ENCODE measurements around the gene CTNNA2.

The CTNNA2 gene

DNA sequence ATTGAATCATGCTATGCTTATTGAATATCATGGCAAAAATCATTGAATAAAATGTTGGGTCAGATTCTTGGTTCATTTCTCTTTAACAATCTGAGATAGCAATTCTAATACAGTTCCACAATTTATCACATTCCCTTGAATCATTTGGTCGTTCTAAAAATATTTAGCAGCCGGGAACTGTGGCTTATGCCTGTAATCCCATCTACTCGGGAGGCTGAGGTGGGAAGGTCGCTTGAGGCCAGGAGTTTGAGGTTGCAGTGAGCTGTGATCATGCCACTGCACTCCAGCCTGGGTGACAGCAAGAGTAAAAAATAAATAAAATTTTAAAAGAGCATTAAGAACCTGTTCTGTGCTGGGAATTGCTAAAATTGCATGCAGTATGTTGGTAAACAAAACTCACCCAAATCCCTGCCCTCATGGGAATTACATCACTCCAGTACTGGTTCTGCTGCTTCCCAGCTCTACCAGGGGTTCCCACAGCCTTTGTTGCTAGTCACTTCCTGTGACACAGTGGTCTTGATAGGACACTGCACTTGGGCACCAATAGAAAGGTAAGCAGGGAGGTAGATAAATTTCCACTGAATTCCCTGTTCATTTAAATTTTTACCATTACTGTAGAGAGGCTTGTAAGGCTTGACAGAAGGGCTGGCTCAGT is 200.4 kb downstream of the CTNNA2 start:
- no peak for DNase-seq (ENCODE audit: low read depth in 3 of 3)

DNA sequence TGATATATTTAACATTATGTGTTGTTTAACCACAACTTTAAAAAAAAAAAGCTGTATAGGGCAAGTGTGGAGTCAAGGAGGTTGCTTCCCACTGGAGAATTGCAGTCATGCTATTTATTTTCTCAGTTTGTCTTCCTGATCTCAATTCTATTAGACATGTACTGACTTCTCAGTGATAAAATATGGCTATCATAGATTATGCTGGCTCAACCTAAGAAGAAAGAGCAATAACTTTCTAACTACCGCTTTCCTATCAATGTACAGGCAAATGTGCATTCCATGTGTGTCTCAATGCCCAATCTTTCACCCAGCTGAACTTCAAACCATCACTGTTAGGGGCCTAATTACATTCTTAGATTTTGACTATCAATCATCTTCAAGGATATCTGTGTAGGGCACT is 201.4 kb downstream of the CTNNA2 start:
- no peak for DNase-seq (ENCODE audit: low read depth in 3 of 3)

DNA sequence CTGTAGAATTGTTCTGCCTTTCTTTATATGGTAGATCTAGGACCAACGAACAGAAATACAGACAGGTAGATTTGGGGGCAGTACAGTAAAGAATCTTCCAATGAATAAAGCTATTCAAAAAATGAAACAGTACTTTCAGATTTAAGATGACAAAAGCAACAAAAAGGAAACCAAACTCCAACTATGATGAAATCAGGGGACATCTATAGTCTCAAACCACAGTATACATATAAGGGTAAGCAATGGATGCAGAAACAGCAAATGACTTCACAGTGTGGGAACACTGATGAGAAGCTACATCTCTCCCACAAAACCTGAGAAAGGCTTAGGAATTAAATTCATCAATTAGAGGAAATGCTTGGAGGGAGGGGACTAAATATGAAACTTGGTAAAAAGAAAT is 202.5 kb downstream of the CTNNA2 start:
- DNase-seq (ENCODE audit: low read depth in 3 of 3): no peak

DNA sequence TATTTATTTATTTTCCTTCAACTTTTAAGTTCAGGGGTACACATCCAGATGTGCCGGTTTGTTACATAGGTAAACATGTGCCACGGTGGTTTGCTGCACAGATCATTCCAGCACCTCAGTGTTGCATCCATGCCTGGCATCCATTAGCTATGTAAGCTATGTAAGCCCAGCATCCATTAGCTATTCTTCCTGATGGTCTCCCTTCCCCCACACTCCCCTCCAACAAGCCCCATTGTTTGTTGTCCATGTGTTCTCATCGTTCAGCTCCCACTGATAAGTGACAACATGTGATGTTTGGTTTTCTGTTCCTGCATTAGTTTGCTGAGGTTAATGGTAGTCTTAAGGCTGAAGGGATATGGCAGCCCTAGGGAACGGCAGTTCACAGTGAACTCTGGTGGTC is 203.4 kb downstream of the CTNNA2 start:
- no peak for DNase-seq (ENCODE audit: low read depth in 3 of 3)

DNA sequence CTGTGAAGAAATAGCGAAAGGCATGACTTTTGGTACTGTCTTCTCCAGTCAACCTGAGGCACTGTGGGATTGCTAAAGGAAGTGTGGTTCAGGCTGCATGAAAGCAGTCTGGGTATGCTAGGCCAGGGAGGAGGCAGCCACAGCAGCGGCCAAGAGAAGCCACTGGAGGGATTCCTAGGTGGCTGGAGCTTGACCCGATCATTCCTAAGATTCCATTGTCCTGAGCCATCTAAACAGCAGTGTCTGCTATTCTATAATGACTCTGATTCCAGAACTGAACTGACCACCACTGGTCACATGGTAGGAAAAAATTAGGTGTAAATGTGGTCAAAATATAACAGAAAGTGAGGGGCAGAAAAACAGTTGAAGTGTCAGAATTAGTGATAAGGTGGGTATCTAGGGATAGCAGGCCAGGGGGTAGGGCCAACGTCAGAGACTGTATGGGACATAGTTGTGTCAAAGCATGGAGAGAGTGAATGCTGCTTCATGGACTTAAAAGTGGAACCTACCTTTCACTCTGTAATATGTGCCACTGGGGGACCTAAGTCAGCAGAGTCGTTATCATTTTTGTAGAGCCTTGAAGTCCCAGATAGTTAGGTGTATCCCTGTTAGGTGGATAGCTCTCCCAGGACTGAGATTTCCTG is 204.6 kb downstream of the CTNNA2 start:
- no peak for DNase-seq (ENCODE audit: low read depth in 3 of 3)

DNA sequence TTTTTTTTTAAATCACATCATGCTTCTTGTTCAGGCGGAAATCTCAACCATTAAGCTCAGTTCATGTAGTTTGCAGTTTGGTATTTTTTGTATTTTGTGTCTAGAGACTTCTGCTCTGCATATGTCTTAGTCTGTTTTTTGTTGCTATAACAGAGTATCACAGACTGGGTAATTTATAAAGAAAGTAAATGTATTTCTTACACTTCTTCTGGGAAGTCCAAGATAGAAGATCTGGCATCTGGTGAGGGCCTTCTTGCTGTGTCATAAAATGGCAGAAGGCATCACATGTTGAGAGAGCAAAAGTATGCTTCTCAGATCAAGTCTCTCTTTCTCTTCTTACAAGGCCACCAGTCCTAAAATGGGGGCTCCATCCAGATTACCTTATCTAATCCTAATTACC is 208.2 kb downstream of the CTNNA2 start:
- no peak for DNase-seq (ENCODE audit: low read depth in 3 of 3)

DNA sequence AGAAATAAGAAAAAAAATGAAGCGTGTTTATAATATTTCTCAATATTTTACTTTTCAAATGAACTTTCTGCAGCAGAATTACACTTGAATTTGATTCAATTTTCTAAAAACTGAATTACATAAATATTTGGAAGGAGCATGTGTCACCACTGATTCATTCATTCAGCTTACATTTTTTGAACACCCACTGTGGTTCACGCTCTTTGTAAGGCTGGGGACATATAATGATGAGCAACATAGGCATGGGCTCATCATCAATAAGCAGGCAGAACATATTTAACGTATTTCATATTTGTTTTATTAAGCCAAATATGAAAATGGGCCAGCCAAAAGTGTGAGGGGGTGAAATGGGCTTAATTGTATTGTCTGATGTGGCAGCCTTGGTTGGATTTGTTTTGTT is 209.1 kb downstream of the CTNNA2 start:
- no peak for DNase-seq (ENCODE audit: low read depth in 3 of 3)

DNA sequence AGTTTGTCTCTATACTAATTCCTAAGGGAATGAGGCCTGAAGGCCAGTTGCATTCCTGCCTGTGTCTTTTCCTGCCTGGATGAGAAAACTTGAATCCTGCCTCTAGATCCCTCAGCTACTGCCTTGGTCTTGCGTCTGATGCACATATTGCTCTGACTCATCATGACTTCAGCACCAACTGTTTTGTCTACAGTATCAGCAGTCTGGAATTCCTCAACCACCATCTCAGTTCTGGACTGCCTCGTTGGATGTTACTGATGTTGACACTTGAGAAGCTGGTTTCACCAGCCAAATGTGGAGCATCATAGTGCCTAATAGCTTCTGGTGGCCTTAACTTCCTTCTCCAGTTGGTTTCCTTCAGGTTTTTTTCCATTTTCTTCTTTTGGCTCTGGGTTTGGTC is 211.0 kb downstream of the CTNNA2 start:
- DNase-seq (ENCODE audit: low read depth in 3 of 3): no peak

DNA sequence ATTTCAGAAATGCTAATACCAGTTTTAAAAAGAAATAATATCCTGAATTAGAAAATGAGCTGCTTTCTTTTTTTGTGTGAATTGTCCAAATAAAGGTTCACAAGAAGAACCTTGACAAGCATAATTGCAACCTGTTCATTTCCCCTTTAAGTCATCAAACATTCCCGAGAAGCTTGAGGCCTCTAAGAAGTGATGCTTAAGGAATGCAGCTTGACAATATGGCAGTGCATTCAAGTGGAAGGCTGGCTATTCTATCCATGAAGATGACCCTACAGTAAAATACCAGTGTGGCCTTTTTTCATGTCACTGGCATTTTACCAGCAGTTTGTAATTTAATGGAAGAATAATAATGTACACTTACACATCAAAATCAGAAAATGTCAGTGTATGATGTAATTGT is 216.7 kb downstream of the CTNNA2 start:
- DNase-seq (ENCODE audit: low read depth in 3 of 3): no peak

DNA sequence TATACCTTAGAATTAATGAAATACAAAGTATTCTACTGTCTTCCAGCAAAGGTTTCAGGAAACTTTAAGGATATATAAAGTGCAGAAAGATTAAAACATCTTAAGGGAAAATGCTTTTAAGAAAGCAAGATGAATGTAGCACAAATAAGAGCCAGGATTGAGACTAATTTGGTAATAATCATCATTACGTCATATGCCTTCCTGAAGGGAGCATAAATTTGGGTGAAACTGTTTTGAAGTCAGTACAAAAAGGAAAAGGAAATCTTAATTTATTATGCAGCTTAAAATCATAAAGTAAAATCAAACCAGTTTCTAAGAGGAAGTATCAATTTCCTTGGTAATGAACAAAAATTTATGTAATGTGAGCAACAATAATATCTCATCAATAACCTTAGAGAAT is 221.7 kb downstream of the CTNNA2 start:
- DNase-seq (ENCODE audit: low read depth in 3 of 3): no peak

DNA sequence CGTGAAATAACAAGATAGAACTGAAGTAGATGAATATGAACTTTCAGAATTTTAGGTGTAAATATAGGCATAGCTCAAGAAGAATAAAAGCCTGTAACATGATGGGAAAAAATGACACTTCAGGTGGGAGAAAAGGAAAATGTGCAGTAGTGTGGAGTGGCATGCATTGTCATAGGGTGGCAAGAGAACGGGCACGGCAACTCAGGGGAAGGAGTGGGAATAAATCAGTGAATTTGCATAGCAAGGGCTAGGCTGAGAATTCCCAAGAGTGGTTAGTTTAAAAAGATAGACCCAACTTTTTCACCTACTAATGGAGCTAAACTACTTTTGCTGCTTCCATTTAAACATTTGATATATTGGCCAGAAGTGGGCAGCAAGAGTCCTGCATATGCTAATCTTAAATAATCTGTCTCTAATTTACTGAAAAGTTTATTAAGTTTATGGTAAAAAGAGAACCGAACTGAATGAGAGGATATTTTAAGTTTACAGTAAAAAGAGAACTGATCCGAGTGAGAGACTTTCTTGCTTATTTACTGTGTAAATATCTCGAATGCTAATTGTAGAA is 228.1 kb downstream of the CTNNA2 start:
- no peak for DNase-seq (ENCODE audit: low read depth in 3 of 3)

DNA sequence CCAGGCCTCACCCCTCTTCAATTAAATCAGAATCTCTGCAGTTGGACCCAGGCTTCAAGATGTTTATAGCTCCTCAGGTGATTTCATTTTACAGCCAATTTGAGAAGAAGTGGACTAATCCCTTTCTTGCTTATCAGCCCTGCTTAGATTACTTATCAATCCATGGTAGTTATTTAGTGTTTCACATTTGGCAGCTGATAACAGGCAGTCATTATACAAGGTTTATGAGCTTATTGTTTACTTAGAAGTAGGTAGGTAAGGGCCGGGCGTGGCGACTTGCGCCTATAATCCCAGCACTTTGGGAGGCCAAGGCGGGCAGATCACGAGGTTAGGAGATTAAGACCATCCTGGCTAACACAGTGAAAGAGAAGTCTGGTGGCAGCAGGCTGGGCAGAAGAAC is 237.5 kb downstream of the CTNNA2 start:
- no peak for DNase-seq (ENCODE audit: low read depth in 3 of 3)

DNA sequence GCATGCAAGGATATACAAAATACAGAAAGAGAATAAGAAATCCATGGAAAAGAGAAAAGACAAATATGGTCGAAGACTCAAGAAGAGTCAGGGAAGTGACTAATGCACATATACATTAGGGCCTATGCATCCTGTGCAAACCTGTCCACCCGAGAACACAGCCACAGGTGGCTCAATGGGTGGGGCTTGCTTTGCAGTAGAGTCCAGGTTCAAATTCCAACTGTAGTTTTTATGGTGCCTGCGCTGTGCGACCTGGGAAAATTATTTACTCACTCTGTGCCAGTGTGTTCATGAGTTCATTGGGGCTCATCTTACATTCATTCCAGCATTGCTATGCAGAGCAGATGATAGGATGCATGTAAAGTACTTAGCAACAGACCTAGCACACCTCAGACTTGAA is 244.7 kb downstream of the CTNNA2 start:
- DNase-seq (ENCODE audit: low read depth in 3 of 3): no peak

DNA sequence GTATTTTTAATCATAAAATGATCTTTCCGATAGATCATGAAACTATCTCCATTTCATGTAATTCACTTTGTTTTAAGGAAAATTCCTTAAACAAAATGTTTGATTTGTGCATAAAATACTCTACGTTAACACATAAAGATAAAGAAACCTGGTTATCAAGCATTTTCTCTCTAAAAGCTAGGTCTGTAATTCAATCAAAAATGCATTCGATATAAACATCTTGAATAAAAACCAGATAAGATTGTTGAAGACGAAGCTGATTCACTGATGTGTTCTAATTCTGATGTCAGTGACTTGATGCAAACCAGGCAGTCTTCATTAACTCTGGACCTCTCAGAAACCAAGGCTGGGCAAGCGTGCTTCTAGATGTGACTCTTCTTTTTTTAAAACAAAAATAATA is 245.2 kb downstream of the CTNNA2 start:
- DNase-seq (ENCODE audit: low read depth in 3 of 3): no peak

DNA sequence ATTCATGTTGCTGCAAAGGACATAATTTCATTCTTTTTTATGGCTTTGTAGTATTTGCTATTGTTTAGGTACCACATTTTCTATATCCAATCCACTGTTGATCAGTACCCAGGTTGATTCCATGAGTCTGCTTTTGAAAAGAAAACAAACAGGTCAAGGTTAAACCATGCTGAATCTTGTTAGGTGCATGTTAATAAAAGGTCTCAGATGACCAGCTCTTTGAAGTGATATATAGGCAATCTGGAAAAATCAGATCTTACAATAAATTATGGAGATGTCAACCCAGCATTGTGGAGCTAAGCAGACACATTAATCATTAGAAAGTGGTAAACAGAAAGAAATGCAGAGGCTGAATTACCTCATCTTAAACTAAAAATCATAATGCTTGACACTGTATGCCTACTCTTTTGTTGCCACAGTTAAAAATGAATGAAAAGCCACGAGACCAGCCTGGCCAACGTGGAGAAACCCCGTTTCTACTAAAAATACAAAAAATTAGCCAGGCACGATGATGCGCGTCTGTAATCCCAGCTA is 246.0 kb downstream of the CTNNA2 start:
- no peak for DNase-seq (ENCODE audit: low read depth in 3 of 3)

DNA sequence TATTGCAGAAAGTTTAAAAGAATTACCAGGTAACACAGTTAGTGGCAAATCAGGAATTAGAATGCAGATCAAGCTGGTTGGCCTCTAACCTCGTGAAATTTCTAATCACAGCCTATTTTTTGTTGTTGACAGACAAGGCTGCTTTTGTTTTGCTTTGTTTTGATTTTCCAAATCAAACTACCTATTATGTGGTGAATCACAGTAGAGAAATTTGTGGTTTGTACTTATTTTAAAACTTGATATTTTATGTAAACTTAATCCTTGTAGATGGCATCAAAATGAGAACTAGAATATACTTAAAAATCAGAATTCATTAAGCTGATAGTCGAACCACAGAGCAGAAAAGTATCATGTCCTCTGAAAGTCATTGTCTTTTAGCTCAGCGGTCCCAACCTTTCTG is 258.1 kb downstream of the CTNNA2 start:
- DNase-seq (ENCODE audit: low read depth in 3 of 3): no peak

DNA sequence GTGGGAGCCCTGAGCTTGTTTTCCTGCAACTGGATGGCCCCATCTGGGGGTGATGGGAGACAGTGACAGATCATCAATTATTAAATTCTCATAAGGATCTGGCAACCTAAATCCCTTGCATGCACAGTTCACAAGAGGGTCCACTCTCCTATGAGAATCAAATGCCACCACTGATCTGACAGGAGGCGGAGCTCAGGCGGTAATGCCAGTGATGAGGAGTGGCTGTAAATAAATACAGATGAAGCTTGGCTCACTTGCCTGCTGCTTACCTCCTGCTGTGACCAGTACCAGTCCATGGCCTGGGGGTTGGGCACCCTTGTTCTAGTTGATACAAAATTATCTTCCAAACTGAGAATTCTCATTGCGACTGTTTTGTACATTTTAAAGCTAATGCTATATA is 258.6 kb downstream of the CTNNA2 start:
- no peak for DNase-seq (ENCODE audit: low read depth in 3 of 3)

DNA sequence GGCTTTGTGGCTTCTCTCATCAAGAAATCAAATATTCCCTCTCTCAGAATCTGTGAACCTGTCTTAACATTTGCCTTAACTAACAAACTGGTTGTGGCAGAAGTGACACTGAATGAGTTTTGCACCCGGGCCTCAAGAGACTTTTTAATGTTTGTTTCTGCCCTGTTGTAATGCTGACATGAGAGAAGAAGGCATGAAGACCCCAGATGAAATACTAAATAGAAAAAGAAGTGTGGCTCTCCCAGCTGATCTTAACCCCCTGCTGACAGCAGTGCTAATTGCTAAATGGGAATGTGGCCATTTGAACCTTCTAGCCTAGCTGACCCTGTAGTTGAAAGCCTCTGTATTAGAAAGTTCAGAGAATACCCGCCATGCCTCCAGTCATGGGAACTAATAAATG is 261.2 kb downstream of the CTNNA2 start:
- DNase-seq (ENCODE audit: low read depth in 3 of 3): no peak

DNA sequence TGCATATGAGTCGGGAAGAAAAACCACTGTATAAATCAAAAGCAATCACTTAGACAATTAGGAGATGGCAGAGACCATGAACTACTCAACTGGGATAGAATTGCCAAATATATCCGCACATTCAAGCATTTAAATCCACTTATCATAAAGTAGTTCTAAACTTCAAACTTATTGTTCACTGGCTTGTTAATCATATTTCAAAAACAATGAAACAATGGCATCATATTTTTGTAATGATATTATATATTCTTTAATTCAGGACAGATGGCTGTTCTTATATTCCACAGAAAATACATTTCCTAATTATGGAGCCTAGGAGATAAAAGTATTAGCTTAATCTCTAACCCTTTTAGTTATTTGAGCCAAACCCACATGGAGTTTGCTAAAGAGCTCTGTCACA is 263.6 kb downstream of the CTNNA2 start:
- DNase-seq (ENCODE audit: low read depth in 3 of 3): no peak

DNA sequence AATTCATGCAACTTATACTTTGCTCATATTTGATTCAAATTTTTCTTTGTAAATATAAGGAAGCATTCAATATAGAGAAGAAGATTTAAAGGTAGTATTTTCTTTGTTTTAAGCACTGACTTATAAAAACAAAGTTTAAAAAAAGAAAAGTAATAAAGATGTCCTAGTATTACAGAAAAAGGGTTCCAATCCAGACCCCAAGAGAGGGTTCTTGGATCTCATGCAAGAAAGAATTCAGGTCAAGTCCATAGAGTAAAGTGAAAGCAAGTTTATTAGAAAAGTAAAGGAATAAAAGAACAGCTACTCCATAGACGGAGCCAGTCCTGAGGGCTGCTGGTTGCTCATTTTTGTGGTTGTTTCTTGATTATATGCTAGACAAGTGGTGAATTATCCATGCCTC is 267.9 kb downstream of the CTNNA2 start:
- no peak for DNase-seq (ENCODE audit: low read depth in 3 of 3)

DNA sequence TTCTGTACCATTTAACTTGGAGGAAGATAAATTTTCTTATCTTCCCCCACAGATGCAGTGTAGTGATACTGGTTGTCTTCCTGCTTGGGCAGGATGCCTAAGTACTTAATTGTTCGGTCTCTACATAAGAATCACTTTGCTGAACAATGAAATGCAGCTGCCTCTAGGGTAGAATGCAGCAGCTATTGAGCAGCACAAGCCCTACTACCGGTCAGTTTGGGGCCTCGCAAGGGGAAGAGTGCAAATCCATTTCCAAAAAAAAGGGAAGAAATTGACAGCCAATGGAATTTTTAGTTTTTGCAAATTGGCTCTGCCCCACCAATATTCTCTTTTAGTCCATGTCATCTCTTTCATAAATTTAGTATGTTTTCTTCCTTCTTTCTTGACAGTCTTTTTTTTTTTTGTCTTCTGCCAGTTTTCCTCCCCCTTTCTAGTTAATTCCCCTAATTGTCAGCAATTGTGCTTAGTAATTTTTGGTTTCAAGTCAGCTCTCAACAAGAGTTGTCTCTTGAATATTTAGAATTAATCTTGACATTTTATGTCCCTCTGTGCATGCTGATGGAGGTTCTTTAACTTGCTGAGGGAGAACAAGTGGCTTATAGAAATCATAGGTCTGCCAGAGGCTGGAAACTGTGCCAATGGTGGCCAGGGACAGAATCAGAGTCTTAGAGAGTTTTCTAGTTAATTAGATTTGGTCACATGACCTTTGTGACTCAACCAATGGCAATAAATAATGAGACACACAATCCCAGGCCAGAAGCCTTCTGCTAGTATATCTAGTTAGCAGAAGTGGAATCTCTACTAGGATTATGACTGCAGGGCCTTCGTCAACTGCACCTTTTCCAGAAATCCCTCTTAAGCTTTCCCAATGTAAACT is 270.0 kb downstream of the CTNNA2 start:
- DNase-seq (ENCODE audit: low read depth in 3 of 3): no peak

DNA sequence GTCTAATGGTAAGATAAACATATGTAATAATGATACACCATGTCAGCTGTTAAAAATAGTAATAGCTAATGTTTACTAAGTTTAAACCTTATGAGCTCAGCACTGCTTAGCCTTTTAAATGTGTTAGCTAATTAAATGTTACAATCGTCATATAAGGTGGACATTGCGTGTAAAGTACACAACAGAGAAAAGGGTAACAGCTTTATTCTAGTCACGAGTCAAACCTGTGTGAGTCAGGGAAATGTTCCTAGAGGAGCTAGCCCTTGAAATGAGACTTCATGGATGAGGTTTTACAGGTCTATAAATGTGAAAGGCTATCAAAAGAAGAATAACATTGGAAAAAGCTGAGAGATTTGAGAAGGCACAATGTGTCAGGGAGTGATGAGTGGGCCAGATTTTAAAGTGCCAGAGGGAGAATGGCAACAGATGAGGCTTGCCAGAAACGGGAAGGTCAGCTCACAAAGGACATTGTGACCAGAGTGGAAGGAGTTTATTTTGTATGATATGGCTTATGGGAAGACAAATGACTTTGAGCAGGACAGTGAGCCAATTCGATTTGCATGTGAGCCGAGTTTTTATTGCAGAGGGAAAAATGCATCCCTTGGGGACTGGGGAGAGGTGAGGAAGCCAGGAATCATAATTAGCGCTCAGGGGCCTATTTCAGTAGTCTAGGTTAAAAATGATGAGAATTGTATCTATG is 276.3 kb downstream of the CTNNA2 start:
- DNase-seq (ENCODE audit: low read depth in 3 of 3): no peak
